NAMALWA (cell line): ENCODE data around the gene NBPF3.

Experiments
- DNase-seq: peaks from one replicate; pipeline ENCODE4 v3.0.0-alpha.2; 2015; ENCODE audit warnings: low spot score

Gene NBPF3

GRCh38 chr1:21494196-21494595 is 54.3 kb downstream of the NBPF3 start:
- no peak for DNase-seq

DNA sequence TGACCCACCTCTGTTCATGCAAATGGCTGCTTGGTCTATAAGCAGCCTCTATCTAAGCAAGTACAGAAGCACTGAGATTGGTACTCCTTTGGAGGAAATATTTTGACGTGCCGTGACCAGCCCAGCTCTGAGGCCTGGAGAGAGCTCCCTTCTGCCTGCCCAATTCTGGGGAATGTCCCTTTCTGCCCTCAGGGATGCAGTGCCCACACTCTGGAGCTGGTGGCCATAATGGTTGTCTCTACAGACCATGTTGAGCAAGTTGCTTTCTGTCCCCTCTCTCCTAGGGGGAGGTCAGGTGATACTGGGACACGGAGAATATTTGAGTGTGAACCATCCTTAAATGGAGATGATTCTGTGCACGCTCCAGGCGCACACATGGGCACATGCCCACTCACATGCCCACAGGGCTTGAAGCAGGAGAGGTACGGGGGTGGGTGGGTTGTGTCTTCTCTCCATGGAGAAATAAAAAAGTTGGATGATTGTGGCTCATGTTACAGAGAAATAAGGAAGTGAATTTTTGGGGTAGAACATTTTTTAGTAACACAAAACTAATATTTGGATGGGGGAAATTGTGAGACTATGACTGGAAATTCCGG is 55.4 kb downstream of the NBPF3 start:
- no peak for DNase-seq

GRCh38 chr1:21496063-21496462 is 56.1 kb downstream of the NBPF3 start:
- no peak for DNase-seq

DNA sequence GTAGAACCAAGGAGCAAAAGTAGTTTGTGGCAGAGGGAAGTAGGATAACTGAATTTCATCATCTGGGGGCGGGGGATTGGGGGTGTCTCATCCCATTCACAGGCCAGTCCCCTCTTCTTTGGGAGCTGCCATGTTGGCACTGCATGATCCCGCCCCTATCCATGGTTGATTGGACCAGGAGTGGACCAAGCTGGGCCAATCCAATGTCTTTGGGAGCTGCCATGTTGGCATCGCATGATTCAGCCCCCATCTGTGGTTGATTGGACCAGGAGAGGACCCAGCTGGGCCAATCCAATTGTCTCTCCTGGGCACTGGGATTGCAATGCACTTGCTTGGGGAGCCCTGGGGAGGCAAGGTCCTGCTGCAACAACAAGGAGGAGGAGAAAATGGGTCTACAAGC is 56.9 kb downstream of the NBPF3 start:
- no peak for DNase-seq

DNA sequence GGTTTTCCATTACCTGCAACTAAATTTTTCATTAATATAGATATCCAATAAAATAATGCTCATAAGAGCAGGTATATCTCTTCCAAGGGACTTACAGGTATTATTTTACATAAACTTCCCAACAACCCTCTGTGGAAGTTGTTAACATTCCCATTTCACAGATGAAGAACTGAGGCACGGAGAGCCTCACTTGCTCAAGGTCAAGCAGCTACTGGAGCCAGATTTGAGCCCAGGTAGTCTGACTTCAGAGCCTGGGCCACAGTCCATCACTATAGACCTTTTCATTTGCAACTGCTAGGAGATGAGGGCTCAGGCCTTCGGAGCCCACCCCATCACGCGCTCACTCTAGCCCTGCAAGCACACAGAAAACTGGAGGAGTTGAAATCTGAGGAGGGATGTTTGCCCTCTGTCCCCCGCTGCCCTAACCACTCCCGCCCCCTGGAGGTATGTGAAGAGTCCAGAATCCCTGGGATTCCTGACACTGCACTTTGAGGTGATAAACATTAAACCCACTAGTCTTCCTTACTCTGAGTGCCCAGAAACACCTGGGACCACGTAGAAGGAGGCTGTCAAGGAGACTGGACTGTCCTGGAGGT is 57.6 kb downstream of the NBPF3 start:
- no peak for DNase-seq

DNA sequence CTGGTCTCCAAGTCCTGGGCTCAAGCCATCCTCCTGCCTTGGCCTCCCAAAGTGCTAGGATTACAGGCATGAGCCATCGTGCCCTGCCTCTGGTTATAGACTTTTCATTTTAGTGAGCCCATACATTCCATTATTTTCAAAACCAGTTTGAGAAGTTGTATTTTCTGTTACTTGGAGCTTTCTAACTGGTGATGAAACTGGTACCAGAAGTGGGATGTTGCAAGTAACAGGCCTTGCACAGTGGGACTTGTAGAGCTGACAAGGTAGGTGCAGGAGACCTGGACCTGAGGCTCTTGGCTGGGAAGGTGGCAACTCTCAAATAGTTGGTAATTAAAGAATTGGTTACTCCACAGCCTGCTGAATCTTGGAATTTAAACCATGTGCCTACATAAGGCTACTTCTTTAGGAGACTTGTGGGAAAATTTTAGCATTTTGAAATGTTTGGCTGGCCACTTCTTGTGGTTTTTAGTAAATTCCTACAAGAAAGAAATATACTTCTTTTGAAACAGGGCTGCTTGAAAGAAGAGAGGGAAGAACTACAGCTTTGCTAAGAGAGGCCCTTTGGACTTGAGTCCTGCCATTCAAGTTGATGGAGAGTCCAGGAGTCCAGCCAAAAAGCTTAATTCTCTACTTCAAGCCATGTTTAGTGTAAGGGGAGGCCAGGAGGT is 59.5 kb downstream of the NBPF3 start:
- DNase-seq: no peak

- DNase-seq: no peak
These were observed 63.9 kb downstream of the NBPF3 start for GRCh38 chr1:21503706-21504377.

- DNase-seq: no peak
These were observed 66.9 kb downstream of the NBPF3 start for GRCh38 chr1:21506804-21507203.

GRCh38 chr1:21507511-21508270 is 67.8 kb downstream of the NBPF3 start:
- no peak for DNase-seq

GRCh38 chr1:21508580-21509350 is 68.8 kb downstream of the NBPF3 start:
- peak; percentile 71 for DNase-seq

DNA sequence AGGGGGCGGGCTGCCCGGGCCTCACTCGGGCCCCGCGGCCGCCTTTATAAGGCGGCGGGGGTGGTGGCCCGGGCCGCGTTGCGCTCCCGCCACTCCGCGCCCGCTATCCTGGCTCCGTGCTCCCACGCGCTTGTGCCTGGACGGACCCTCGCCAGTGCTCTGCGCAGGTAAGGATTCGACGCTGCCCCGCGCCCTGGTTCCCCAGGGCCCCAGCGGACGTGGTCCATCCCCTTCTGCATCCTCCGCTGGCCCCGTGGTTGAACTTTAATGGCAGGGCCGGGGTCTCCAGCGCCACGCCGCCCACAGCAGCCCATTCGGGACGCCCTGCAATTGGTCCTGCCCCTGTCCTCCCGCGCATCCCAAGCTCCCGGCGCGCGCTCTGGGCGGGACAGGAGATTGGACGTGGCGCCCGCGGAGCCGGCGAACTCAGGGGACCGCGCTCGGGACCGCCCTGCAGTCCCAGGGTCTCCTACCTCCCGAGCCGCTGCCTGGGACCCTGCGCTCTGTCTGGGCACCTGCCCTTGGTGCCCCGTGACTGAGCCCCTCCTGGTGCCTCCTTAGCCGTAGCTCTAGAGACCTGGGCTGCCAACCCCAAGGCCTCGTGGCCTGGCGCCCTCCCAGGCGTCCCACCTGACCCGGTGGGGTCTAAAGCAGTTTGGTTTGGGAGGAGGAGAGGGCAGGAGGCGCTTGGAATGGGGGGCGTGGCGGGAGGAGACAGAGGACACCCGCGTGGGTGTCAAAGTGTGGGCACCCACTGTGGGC is 69.6 kb downstream of the NBPF3 start, which contains the start of gene ALPL:
TSS of gene ALPL (plus strand) at position 73 of the 762 bp plus-strand sequence. CDS start 44,659 bp downstream, outside the sequence.
- DNase-seq: no peak

DNA sequence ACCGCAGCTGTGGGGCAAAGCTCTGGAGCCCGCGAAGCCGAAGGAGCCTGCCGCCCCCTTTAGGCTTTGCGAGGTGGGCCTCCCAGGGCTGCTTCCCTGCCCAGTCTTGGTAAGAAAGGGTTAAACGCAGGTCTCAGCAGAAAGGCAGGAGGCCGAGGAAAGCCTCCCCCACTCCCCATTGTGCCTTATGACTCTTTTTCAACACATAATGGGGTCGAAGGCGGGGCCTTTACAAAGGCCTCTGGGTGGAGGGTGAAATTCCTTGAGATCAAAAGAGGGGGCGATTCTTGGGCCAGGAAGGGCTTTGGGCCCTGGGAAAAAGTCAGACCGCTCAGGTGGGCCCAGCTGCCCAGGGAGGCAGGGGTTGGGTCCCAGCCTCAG is 70.2 kb downstream of the NBPF3 start:
- no peak for DNase-seq

DNA sequence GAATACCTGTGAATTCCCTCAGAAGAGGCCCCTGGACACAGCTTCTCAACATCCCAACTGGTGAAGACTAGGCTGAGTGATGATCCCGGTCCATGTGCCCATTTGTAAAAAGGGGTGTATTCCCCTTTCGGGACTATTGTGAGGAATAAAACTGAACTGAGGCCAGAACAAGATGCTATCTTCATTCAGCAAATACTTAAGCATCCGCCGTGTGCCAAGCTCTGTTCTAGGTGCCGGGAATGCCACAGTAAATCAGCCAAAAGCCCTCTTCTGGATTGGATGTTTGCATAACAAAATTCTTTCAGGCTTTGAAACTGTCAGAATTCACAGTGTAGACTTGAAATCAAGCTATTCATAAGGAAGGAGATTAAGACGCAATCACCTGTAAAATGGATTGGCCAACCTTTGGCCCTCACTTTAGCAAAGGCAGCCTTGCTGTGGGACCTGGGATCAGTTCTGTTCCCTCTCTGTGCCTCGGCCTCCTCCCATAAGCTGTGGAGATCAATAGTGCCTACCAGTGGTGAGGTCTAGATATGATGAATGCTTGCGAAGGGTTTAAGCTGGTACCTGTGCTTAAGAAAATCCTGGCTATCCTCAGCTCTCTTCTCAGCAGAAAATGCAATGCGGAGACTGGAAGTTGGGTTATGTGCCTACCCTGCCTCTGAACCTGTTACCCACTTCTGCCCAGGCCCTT is 71.1 kb downstream of the NBPF3 start:
- DNase-seq: no peak

DNA sequence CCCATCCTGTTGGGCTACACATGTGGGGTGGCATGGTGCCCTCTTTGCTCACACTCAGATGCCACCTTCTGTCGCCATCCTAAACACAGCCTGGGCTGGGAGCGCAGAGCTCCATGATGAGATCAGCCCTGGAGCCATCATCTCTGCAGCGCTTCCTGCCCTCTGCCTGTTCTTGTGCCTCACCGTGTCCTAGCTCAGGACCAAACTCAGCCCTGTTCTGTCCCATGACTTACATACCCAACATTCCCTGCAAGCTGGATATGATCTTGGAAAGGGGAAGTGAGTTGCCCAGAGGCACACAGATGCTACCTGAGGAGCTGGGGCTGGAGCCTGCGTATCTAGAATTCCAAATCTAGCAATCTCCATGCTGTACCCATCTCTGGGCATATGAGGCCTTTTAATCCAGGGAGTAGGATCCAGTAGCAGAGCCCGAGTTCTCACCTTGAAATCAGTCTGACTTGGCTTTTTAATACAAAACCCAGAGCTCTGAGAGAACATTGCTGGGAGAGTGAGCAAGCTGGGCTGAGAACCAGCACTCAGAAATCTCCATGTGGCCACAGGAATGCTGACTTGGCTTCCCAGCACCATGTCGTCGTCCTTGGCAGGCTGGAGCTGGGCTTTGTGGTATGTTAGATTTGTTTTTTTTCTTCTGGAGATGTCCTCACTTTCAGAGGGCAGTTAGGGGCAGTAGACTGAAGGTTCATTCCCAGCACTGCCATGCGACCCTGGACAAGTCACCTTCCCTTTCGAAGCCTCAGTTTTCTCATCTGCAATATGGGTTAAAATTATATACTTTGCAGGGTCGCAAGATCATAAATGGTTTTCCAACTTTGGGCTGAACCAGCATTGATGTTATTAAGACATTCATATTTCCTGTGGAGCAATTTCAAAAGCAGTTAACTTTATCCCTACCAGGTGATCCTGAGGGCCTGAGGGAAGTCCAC is 71.9 kb downstream of the NBPF3 start:
- no peak for DNase-seq

DNA sequence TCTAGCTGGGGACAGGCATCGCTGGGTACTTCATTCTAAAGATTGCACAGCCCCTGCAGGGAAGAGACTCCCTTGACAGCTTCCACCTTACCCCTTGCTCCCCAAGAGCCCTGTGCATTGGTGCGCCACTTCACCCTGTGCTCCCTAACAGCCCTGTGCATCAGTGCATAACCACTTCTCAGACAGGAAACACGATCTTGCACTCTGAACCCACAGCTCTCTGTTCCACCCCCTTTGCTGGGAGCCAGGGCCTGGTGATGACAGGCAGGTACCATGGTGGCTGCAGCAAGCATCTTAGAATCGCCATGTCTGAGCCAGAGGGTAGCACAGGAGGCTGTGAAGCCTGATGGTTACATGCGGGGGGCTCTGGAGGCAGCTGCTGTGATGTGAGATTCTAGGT is 74.3 kb downstream of the NBPF3 start:
- DNase-seq: peak; percentile 38

GRCh38 chr1:21517161-21517589 is 77.2 kb downstream of the NBPF3 start:
- no peak for DNase-seq

- DNase-seq: no peak
These were observed 77.9 kb downstream of the NBPF3 start for GRCh38 chr1:21517660-21518480.
